K562 treated with DMSO at 1 percent for 4 hours (cell line): ENCODE results near the gene ALG3. TPM values are rescaled to one million over a fixed set of nuclear protein-coding genes. Genes with fewer than 3 reads are reported as not detected.

Experiments used
- total RNA-seq: library from RNA; unstranded; fragments of 300-600 nt; gene quantifications from 2 replicates; pipeline ENCODE4 v1.2.3, GENCODE V29; 2022; ENCODE audit not compliant: insufficient read depth

Gene ALG3
- 91.9 and 93.1 TPM in 2 replicates for total RNA-seq

DNA sequence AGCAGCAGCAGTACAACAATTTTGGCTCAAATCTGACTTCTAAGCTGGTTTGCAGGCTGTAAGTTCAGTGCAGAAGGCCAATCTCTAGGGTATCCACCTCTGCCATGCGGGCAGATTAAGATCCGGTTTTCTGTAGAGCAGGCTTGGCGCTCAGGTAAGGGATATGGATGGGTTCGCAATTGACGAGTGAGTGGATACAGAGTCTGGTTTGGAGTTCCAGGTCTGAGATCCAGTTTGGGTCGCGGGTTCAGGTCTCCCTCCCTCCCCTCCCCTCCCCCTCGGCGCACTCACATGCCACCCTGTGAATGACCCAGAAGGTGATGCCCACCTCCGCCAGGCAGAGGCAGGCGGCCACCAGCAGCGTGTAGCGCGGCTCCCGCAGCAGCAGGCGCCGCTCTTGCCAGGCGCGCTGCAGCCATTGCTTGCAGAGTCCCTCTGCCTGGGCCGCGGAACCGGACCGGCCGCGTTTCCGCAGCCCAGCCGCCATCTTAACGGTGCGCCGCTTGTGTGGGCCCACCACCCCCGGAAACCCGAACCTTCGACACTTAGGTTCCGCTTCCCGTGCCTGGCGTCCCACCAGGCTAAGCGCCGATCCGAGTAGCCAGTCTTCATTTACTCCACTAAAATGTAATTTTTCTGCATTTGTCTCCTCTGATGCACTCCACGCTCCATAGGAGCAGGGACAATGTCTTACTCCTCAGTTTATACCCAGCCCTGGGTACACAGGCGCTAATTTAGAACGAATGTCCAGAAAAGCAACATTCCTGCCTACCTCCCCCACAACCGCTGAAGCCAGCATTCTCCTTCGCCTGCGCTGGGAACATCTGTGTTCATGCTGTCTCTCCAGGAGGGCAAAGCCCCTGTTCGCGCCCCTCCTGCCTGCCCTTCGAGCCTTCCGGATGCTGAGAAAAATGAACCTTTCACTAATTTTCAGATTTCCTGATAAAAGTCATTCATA, at the start of gene ALG3:
ALG3 (minus strand) TSS at position 509 of the 958 bp plus-strand sequence; CDS start at position 487, 22 bp downstream.

DNA sequence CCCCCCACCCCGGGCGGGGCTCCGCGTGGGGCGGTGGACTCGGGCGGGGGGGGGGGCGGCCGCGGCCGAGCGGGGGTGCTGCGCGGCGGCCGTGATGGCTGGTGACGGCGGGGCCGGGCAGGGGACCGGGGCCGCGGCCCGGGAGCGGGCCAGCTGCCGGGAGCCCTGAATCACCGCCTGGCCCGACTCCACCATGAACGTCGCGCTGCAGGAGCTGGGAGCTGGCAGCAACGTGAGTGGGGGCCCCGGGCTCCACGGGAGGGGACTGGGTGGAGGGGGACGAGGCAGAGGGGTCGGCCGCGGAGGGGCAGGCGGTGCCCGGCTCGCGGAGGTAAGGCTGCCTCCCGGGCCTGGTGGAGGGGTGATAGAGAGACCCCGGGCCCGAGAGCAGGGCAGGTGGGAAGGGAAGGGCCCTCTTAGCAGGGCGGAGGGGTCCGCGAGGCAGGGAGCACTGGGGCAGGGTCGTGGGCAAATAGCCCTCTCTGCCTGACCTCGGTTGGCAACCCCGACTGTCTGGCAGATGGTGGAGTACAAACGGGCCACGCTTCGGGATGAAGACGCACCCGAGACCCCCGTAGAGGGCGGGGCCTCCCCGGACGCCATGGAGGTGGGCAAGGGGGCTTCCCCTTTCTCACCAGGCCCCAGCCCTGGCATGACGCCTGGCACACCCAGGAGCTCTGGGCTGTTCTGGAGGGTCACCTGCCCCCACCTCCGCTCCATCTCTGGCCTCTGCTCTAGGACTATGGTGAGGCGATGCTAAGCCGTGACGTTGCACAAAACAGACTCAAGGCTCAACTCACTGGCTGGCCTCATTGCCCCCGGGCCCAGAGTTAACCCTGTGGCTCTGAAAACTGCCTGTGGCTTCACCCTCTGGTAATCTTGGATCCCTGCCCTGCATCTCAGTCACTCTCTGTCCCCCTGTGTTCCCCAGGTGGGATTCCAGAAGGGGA, 27.5 kb upstream of the ALG3 start, which contains the start of gene ECE2:
ECE2 (plus strand) TSS at position 62 of the 950 bp plus-strand sequence; CDS start at position 194, 132 bp downstream.

DNA sequence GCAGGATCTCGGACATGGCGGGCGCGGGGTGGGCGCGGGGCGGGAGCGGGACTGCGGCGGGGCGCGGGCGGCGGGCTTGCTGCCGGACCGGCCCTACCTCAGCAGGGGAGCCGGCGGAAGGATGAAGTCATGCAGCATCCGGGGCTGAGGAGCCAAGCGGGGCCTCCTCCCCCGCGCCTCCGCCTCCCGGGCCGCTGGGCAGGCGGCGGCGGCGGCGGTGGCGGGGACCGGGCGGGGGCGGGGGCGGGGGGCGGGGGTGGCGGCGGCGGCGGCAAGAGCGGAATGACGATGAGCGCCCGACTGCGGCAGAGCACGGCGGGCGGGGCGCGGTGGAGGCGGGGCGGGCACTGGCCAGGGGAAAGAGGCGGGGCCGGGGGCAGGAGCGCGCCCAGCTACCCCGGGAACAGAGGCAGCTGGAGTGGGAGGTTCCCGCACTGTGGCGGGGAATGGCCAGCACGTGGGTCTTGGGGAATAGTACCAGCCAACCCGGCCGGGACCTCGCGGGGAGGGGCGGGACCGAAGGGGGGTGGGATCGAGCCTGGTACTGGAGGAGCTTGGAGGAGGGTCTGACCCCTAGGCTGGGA, 12.6 kb upstream of the ALG3 start, which contains the start of gene CAMK2N2:
CAMK2N2 (minus strand) TSS at position 284 of the 584 bp plus-strand sequence; CDS start at position 16, 268 bp downstream.

DNA sequence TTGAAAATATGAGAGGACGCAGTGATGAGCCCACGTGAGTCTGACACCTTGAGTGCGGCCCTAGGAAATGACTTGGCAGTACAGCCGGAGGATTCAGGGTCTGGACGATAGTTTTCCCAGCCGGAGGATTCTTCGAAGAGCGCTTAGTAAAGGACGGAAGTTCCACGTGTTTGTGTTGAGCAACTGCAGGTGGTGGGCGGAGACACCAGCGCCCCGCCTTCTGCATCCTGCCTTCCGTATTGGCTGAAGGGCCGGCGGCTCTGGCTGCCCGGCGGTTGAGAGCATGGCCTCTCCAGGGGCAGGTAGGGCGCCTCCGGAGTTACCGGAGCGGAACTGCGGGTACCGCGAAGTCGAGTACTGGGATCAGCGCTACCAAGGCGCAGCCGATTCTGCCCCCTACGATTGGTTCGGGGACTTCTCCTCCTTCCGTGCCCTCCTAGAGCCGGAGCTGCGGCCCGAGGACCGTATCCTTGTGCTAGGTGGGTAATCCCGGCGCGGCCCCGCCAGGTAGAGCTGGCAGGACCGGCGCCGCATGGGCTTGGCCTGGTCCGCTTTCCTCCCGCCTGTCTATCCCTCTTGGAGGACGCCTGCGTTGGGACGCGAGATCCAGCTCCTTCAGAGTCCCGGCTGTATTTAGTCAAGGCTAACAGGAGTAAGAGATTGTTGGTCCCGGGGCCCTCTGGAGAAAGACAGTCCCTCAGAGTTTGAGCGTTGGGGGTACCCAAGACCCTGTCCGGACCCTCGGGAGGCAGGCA, 827 bp upstream of the ALG3 start, which contains the start of gene EEF1AKMT4:
EEF1AKMT4 (plus strand) TSS at position 261 of the 755 bp plus-strand sequence; CDS start at position 284, 23 bp downstream.

DNA sequence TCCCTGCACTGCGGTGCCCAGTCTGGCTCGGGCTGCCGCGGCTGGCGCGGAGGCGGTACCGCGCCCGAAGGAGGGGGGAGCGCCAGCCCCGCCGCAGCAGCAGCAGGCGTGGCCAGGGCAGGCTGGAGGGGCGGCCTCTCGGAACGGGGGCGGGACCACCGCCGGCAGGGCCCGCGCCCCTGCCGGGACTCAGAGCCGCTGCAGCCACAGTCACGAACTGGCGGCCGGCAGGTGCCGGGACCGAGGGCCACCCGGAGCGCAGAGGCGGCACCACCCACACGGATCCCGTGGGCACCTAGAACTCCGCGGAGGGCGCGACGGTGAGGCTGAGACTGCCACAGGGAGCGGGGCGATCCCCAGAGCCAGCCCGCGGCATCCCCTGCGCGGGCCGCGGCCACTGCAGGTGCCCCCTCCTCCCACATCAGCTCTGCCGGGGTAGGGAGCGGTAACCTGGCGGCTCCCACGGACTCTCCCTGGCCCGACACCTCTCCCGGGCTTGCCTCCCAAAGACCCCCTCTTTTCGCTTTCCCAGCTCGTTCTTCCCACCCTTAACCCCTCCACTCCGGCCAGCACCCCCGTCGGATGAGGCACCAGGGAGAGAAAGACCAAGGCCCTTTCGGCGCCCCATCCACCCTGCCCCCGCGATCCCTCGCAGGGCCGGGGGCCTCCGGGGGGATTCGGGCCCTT, 19.2 kb downstream of the ALG3 start, which contains the start of gene VWA5B2:
VWA5B2 (plus strand) TSS at position 192 of the 687 bp plus-strand sequence. CDS start 944 bp downstream, outside the sequence.

Other genes starting within 250 kb of the ALG3 start
- gene ABCC5, start 231.1 kb downstream of the ALG3 start, total RNA-seq: 13.9 and 20.1 TPM in 2 replicates
- not detected in 2 replicates for gene HTR3D, start 217.2 kb downstream of the ALG3 start, total RNA-seq
- gene HTR3C, start 195.9 kb downstream of the ALG3 start, total RNA-seq: not detected in 2 replicates
- gene HTR3E, start 151.9 kb downstream of the ALG3 start, total RNA-seq: not detected in 2 replicates
- 49.5 and 63.6 TPM in 2 replicates for gene EIF2B5, start 113.6 kb downstream of the ALG3 start, total RNA-seq
- gene DVL3, start 93.6 kb downstream of the ALG3 start, total RNA-seq: 46.2 and 64.6 TPM in 2 replicates
- 500 and 530 TPM in 2 replicates for gene AP2M1, start 74.1 kb downstream of the ALG3 start, total RNA-seq
- 26.8 and 32.8 TPM in 2 replicates for gene ABCF3, start 62.8 kb downstream of the ALG3 start, total RNA-seq
- 0.17 and 2.7 TPM in 2 replicates for gene VWA5B2, start 19.4 kb downstream of the ALG3 start, total RNA-seq
- 10.2 and 12.8 TPM in 2 replicates for gene EEF1AKMT4, start 710 bp upstream of the ALG3 start, total RNA-seq
- not detected in 2 replicates for gene CAMK2N2, start 12.6 kb upstream of the ALG3 start, total RNA-seq
- not detected in 2 replicates for gene ECE2, start 27.1 kb upstream of the ALG3 start, total RNA-seq
- gene PSMD2, start 50.3 kb upstream of the ALG3 start, total RNA-seq: 314 and 374 TPM in 2 replicates
- 181 and 217 TPM in 2 replicates for gene EIF4G1, start 65.6 kb upstream of the ALG3 start, total RNA-seq
- 9.5 and 16.5 TPM in 2 replicates for gene FAM131A, start 88.6 kb upstream of the ALG3 start, total RNA-seq
- 4.1 and 8.9 TPM in 2 replicates for gene CLCN2, start 112.6 kb upstream of the ALG3 start, total RNA-seq
- 84.6 and 90.7 TPM in 2 replicates for gene POLR2H, start 112.7 kb upstream of the ALG3 start, total RNA-seq
- gene THPO, start 129.2 kb upstream of the ALG3 start, total RNA-seq: not detected in 2 replicates
- 1.2 TPM in 1 of 2 replicates, not detected in the other for gene CHRD, start 131.1 kb upstream of the ALG3 start, total RNA-seq